NK-92 treated with Interleukin-12 subunit alpha and Interleukin-12 subunit beta, amount 100 ng/mL, for 24 hours (cell line): ENCODE measurements around the gene PPFIBP2.

Experiments
- DNase-seq: peaks from one replicate; lab custom pipeline; 2025; lab: John Stamatoyannopoulos, UW

PPFIBP2 gene

DNA sequence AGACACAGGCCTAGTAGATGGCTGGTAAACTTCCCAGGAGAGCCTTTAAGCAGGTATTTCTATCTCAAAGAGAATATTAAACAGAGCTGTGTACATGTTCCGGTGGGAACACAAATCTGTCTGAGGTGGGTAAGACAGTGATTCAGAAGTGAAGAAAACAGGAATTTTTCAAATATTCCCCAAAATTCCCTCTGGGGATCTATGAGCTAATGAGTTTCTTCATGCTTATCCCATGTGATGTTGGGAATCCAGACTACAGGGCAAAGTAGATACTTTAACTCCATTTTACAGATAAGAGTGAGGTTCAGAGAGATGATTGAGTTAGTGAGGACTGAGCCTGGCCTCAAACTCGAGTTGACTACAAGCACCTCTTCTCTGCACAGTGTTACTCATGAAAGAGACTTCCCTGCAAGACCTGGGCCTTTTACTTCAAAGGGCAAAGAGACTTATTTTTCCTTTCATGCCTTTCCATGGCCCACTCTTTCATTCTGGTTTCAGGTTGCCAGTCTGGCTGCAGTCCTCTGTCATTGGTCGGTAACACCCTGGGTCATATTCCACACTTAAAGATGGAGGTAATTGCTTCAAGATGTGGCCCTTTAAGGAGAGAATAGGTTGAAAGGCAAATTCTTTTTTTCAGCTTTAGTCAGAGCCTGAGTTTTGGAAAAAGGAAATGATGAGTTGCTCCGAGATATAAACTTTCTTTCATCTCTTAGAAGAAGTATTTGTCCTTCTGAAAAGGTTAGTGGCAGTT lies 89.4 kb downstream of the PPFIBP2 start:
- DNase-seq, result no peak

DNA sequence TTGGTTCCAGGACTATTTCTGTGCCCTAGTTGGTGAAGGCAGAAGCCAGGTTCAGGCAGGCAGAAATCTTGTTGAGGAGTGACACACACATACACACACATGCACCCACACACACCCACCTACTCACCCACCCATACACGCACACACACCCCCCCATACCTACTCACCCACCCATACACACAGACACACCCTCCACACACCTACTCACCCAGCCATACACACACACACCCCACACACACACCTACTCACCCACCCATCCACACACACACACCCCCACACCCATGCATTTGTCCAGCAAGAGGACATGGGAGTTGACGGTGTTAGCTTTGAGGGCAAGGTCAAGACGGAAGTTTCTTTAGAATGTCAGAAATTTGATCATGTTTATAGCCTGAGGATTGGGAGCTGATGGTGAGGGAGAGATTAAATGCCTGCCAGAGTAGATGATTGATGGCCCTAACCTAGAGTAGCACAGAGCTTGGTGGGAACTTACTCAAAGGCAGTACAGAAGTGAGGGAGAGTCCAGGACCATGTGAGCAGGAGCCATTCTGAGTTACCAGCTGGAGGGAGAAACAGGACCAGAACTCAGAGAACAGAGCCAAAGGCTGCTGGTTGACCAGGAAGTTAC lies 90.6 kb downstream of the PPFIBP2 start:
- no peak for DNase-seq

DNA sequence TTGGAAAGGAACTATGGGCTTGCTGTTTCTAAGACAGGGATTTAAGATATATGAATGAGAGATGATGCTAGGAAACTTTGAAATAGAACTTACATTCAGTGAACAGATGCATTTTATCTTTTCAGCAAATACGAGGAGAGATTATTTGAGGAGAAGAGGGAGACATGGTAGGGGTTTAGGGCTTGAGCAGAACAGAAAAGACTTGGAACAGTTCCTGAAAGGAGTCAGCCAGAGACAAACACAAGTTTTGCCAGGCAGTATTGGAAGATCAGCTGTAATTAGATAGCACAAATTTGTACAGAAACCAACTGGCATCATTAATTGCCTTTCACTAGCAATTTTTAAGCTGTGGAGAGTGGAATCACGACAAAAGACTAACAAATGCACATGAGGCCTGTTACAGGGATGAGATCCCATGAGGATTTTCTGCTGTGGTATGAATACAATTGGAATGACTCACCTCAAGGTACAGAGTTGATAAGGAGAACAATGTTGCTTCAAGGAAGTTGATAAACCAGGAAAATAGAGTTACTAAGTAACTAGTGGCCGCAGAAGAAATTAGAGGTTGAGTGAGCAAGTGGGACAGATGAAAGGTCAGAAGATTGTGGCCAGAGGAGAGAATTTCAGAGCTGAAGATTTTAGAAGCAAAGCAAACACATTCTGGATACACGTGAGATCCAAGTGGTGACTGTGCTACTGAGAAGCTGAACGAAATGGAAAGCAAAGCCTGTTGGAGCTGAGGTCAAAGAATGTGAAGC lies 91.6 kb downstream of the PPFIBP2 start:
- no peak for DNase-seq

DNA sequence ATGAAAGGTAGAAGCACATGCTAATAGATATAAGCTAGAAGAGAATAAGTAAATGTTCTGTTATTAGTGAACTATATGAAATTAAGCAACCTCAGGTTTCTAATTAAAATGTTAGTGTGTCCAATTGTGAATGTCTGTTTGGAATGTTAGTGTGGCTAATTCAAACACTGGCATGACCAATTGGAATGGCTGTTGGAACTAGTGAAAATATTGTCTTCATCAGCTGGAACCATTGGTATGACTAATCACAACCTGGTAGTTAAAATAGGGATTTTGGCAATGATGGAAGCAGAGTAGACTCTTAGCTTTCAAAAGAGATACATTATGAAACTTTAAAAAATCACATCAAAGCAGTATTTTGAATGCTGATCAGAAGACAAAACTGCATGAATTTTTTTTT lies 92.7 kb downstream of the PPFIBP2 start:
- no peak for DNase-seq

DNA sequence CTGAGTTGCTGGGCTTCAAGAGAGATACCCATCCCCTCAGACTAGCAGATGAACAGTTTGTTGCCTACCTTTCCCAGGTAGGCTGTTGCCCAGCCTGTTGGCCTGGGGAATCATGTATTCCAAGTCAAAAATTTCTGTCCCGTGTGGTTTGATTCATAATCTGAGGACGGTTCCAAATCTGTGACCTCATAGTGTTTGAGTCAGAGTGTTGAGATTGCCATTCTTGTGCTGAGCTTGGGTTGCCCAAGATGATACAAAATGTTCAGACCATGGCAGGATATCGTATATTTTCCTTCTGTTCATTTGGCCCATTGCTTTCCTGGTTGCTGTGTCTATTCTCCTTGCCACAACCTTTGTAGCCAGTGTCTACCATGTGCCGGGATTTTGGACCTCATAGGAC lies 95.2 kb downstream of the PPFIBP2 start:
- DNase-seq, result no peak

DNA sequence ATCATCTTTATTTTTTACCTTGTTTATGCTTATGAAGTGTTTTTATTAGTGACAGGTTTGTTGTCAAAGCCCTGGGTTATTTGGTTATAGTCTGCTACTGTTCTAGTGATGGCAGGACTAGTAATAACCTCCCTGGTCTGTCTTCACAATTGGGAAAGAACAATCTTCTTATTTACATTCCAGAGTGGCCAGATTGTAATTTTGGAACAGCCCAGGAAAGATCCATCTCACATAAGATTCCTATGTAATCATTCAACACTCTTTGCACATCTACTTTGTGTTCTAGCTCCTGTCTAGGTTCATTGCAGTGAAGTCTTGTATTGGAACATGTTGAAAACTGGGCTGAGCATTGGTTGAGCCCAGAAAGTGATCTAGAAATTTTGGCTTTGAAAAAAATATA lies 95.7 kb downstream of the PPFIBP2 start:
- no peak for DNase-seq

DNA sequence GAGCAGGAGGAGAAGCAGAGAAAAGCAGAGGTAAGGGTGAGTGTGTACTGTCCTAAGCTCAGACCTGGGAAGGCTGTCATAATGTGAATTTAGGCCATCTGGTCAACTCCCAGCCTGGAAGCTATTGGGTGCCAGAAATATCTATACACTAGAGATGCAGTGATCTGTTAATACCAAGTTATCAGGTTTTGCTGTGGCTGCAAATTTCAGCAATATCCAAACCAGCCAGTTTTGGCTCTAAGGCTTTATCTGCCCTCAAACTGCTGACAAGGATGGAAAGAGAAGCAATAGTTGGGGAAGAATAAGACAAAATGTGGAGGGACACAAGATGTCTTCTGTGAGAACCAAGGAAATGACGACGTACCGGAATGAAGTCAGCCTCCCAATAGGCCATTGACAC lies 96.6 kb downstream of the PPFIBP2 start:
- DNase-seq, result no peak

DNA sequence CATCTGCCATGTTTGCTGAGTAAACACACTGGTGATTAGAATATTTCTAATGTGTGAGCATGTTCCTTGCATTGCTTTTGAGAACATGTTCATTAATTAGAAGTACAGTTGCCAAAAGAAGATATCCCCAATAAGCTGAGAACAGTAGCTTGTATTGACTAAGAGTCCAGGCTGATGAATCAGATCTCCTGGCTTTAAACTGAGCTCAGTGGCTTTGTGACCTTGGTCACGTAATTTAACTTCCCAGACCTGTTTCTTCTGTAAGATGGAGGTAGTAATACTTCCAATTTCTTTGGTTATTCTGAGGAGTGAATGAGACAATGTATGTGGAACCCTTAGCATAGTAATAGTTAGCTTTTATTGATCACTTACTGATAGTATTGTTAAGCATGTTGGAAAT lies 97.6 kb downstream of the PPFIBP2 start:
- no peak for DNase-seq

DNA sequence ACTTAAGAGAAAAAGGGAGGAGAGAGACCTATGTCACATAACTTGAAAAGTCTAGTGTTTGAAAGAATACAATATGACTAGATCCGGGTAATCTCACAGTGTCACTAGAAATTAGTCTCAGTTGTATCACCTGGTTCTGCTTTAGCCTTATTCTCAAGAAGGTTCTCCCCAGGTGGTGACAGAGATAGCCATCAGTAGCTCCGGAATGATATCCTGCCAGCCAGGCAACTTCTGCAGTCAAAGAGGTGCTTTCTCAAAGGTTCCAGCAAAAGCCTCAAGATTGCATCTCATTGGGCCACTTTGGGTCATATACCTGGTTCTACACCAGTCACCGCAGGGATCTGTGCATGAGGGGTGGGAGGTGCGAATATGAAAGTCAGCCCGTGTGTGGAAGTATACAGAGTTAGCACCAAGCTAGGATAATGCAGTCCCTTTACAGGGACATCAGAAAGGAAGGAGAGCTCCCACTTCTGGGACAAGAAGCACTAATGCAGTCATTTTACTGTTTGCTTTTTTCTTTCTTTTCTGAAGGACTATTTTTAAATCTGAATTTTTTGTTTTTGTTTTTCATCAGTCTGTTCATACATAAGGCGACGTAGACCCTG lies 98.4 kb downstream of the PPFIBP2 start:
- no peak for DNase-seq

DNA sequence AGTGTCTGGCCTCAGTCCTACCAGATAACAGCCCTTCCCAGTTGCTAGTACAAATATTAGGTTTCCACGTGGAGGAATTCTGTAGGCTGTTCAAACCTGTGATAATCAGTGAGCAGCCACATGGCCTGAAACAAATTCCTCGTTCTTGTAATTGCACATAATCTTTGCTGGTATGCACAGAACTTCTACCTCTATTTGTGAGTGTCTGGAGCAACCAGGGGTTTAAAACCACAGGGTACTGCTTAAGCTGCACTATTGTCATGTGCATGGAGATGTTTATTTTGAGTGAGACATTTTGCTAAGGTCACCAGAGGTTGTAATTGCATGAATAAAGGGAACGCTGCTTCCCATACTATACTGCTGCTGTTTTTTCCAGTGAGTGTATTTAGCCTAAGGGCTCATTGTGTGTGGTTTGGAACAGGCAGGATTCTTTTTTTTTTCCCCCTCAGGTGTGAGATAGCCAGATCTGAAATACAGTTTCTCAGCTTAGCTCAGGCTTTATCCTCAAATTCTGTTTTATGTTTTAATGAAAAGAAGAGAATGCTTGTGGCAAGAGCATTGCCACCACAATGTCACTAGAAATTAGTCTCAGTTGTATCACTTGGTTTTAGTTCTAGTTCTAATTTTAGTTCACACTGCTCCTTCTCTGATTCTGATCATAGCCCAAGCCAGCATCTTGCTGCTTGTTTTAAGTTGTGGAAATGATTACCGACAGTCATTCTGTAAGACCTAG lies 99.0 kb downstream of the PPFIBP2 start:
- no peak for DNase-seq

DNA sequence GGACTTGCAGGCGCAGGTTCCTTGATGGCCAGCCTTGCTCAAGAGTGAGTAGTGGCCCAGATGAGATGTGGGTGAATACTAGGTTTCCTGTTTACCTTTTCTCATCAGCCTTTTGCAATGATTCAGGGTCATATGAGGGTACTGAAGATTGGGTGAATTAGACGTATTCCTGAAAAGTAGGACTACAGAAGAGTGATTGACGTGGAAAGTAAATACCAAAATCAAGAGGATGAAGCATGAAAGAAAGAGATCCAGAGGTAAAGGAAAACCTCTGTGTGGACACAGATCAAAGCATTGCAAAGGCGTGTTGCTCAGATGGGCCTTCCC lies 99.6 kb downstream of the PPFIBP2 start:
- no peak for DNase-seq

DNA sequence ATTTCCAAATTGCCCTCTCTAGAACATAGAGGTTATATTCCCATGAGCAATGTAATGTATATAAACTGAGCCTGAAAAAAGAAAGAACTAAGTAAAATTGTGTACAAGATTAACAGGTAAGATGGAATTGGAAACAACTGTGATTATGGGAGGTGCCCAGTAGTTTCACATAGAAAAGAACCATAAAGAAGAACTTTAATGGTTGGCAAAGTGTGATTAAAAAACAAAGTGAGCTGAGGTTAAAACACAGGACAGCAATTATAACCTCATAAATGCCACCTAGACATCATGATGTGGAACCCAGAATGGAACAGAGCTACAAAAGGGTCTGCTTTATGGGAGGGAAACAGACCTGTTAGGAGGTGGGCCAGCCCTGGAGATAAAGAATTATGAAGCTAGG lies 100.9 kb downstream of the PPFIBP2 start:
- no peak for DNase-seq

DNA sequence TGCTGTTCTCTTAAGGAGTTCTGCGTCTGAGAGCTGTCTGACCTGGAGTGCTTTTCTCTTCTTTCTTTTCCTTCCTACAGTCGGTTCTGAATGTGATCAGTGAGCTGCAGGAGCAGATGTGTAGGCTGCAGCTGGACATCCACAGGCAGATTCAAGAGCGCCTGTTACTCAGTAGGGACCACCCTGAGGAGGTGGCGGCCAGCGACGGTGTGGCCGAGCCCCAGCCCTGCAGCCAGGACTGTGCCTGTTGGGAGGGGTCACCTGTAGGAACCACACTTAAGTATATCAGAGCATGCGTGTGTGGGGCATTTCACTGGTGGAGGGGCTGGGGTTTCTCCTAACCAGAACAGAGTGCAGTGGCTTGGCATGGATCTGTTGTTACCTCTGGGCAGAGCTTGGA lies 103.2 kb downstream of the PPFIBP2 start:
- no peak for DNase-seq

DNA sequence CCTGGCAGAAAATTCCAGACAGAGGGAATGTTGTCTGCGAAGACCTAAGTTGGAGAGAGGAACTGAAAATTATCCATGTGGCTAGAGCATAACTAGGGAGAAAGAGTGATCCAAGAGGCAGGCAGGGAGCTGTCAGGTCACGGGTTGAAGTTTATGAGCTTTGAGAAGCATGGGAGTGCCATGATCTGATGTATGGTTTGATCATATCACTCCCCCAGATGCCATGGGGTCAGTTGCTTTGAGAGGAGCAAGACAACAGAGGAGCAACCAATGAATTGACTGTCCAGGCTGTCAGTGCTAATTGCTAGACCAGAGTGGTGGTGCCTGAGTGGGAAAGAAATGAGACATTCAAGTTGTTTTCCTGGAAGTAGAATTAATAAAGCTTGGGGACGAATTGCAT lies 105.5 kb downstream of the PPFIBP2 start:
- no peak for DNase-seq

DNA sequence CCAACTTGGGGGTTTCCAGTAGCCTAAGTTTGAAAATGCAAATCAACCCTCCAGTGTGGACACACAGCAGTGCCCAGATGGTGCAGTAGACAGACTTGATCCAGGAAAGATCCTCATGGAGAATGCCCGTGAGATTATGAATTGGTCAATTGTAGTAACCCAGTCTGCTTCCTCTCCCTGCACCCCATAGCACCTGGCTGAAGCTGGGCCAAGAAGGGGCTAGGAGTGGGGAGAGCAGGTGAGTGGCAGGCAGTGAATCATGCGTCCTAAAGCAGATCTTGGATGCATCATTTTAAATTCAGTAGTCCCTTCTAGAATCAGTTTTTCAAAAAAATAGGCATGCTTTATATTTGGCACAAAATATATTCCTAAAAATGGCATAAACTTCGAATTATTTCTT lies 107.3 kb downstream of the PPFIBP2 start:
- DNase-seq, result no peak

DNA sequence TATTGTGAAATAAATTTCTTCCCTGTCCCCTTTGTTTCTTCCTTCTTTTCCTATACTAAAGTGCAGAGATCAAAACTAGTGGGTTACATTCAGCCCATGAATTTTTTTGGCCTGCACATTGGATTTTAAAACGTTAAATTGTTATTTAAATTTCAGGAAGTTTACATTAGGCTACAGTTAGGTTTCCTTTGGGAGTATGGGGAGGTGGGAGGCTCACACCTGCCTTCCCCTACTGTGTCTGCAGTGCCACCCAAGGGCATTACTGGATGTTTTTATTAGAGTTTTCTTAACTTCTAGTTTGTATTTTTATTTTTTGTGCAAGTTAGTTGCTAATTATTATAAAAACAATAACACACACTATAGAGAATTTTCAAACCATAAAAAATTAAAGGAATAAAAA lies 107.8 kb downstream of the PPFIBP2 start:
- DNase-seq, result no peak

DNA sequence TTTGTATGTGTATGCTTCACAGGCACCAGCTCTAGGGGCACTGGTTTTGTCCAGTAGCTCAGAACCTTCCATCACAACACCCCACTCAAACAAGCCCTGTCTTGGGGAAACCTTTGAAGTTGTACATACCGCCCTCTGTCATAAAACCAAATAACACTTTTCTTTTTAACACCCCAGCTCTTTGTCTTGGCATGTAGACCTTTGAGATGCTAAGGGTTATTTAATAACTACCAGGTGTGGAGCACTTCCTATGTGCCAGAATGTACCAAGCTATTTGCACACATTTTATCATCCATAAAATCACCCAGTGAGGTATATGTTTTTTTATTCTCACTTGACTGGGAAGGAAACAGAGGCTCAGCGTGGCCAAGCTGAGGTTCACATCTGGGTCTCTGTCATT lies 108.9 kb downstream of the PPFIBP2 start:
- no peak for DNase-seq

DNA sequence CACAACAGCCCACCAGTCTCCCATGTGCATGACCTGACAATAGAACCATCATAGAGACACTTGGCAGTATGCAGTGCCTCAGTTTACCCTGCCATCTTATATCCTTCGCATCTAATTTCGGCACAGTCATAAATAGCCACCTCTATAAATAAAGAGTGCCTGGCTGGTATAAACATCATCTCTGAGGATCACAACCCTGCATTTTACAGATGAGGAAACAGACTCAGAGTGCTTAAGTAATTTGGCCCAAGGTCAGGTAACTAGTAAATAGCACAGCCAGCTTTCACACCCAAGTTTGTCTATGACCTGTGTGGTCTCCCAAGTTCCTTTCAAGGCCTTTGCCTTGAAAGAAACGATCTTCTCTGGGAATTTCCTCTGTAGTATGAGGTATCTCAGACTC lies 114.9 kb downstream of the PPFIBP2 start:
- DNase-seq, result no peak

DNA sequence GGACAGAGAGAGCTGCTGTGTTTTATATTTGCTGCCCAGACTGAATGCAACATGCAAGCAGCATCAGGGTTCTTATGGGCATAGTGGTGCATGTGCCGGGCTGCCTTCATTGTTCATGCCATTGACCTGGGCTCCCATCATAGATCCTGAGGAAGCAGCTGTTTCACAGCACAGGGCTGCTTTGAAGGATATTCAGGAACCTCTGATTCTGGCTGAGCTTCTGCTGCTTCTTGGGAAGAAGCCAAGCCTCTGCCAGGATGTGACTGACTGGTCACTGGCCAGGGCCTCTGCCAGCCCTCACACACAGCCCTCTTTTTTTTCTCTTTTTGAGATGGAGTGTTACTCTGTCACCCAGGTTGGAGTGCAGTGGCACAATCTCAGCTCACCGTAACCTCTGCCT lies 116.2 kb downstream of the PPFIBP2 start:
- no peak for DNase-seq

DNA sequence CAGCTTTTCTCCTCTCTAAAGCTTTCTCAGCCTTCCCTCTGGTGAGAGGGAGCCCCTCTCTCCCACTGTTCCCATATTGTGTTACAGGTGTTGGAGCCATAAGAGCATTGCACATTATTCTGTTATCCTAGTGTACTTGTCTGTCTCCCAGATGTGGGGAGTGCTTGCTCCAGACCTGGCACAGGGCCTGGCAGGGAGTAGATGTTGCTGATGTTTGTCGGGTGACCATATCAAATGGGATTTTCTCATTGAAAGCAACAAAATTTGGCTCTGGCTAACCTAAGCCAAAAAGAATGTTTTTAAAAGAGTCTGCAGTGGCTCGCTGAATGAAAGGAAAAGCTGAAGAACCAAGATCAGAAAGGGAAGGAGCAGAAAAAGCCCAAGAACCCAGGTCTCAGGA lies 118.4 kb downstream of the PPFIBP2 start:
- DNase-seq, result no peak

DNA sequence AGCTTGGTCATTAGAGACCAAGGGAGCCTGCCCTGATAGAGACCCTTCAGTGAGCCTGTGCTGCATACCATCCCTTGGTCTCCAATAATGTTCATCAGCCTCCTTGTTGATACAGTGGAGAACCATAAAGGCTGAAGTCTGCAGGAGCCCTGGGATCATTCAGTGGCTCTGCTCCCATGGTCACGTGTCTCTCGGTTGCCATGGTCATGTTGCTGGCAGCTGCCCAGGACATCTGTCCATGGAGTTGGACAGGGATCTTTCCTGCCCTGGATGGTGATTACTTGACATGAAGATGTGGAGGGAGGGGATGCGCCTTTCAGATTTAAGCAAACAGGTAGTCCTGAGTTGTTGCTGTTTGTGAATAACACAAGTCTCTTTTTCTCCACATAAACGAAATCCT lies 121.3 kb downstream of the PPFIBP2 start:
- DNase-seq, result no peak

DNA sequence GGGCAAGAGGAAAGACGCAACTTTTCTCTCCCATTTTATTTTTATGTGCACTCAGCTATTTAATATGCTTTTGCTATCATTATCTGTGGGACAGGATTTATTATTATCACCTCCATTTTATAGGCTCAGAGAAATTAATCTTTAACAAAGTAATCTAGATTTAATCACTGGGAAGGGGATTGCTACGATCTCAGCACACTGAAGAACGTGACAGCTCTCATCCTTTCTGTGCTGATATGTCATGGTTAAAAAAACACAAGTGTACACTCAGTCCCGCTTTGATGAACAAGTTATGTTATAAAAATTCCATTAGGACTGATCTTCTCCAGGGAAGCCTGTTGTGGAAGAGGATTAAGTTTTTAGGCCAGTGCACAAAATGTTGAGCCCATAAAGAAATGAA lies 121.9 kb downstream of the PPFIBP2 start:
- DNase-seq, result no peak
